ENCODE results near the gene SUN2.

- TF ChIP-seq EP300 (IDR thresholded peaks at IDR 0.05; ENCODE audit: borderline replicate concordance) (no peak), TAF1 (IDR thresholded peaks at IDR 0.05; ENCODE audit: low read depth) (no peak), EGR1 (IDR thresholded peaks at IDR 0.05) (no peak), MAX (IDR thresholded peaks at IDR 0.05) (no peak), RAD21 (IDR thresholded peaks at IDR 0.05; ENCODE audit: low read depth) (no peak), TEAD4 (IDR thresholded peaks at IDR 0.05) (no peak), TCF12 (IDR thresholded peaks at IDR 0.05; ENCODE audit: low read depth) (no peak), ZBTB7A (IDR thresholded peaks at IDR 0.05; ENCODE audit: low read depth) (no peak), REST (IDR thresholded peaks at IDR 0.05; ENCODE audit: low read depth) (no peak)
Observed at GRCh38 chr22:38689651-38690050, 66.1 kb downstream of the SUN2 start.
